Loucy (cell line): ENCODE data around the gene SLC35E4.

Experiments used
- EZH2phosphoT487 ChIP-seq: fragments of 200-600 bp; IDR thresholded peaks from 2 replicates; pipeline ENCODE4 v1.6.1; 2018; ENCODE audit warnings: antibody characterized with exemption, mild to moderate bottlenecking, moderate library complexity, borderline replicate concordance
- TF ChIP-seq, protein P1 (sequence below): fragments of 200-600 bp; sonication (generic); conservative IDR thresholded peaks from 2 replicates; pipeline ENCODE4 v1.5.1; 2014; ENCODE audit warnings: mild to moderate bottlenecking, antibody characterized with exemption, low read length

DNA sequence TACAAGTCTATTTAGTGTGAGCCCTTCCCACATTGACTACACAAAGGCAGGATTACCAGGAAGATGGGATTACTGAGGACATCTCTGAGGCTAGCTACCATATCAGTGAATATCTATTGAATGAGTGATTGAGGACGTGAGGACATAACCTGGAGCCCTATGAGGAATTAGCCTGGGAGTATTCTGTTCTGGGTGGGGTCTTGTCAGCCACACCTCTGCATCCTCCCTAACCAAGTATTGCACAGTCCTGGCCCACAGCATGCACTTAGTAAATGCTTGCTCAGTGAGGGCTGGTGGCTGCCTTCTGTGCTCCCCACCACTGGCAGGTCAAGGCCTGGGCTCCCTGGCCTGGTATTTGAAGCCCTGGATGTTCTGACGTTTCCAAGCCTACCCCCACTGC, 17.3 kb downstream of the SLC35E4 start:
- TF ChIP-seq, protein P1, sequence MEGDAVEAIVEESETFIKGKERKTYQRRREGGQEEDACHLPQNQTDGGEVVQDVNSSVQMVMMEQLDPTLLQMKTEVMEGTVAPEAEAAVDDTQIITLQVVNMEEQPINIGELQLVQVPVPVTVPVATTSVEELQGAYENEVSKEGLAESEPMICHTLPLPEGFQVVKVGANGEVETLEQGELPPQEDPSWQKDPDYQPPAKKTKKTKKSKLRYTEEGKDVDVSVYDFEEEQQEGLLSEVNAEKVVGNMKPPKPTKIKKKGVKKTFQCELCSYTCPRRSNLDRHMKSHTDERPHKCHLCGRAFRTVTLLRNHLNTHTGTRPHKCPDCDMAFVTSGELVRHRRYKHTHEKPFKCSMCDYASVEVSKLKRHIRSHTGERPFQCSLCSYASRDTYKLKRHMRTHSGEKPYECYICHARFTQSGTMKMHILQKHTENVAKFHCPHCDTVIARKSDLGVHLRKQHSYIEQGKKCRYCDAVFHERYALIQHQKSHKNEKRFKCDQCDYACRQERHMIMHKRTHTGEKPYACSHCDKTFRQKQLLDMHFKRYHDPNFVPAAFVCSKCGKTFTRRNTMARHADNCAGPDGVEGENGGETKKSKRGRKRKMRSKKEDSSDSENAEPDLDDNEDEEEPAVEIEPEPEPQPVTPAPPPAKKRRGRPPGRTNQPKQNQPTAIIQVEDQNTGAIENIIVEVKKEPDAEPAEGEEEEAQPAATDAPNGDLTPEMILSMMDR, result no peak
- no peak for TF ChIP-seq EZH2phosphoT487
